Measurements from ENCODE around the gene FAM227A. TPM values are rescaled to one million over a fixed set of nuclear protein-coding genes. Genes with fewer than 3 reads are reported as not detected.

The FAM227A gene
- total and polyA plus RNA-seq, 2 of the 13 experiments (the other 11 are each of a cell fraction or from before 2014, with no cell fraction given) = 1.0 to 1.5 TPM

GRCh38 chr22:38638728-38639127 lies 17.5 kb downstream of the FAM227A start:
- 22% methylated on average over 3 of the region's 3 CpGs for WGBS (ENCODE audit: low lambda C conversion rate)
- Histone ChIP-seq H3K27ac (ENCODE audit: extremely low read length, insufficient read depth, low read length) (no peak overlapping the region), H3K27me3 (ENCODE audit: control insufficient read depth in 1 of 2, insufficient read depth in 2 of 2, low read length in 2 of 2) (no peaks in the 10 kb centered on the region), H3K9ac (ENCODE audit: insufficient read depth, low read depth, low read length) (no peak overlapping the region), H3K36me3 (replicated peaks in 1 of 2; ENCODE audit: control insufficient read depth in 1 of 2, insufficient read depth in 2 of 2, low read length in 2 of 2) (no peaks in the 10 kb centered on the region), H4K20me1 (ENCODE audit: insufficient read depth, low read length) (no peaks in the 10 kb centered on the region), H3K9me3 (ENCODE audit: low read length) (no peaks in the 10 kb centered on the region), H3K4me1 (ENCODE audit: insufficient read depth, low read length) (peaks cover 13% of the 10 kb centered on the region), H2AFZ (ENCODE audit: low read length) (no peak overlapping the region), H3K4me3 (replicated peaks in 1 of 3; ENCODE audit: insufficient read depth in 1 of 3, low read depth in 2 of 3, low read length in 3 of 3) (no peak overlapping the region), H3K4me2 (ENCODE audit: low read depth, low read length) (no peak overlapping the region), H3K79me2 (ENCODE audit: insufficient read depth, low read length) (no peaks in the 10 kb centered on the region)
- peak; percentile 73 for ATAC-seq
- TF ChIP-seq TAF15 (IDR thresholded peaks at IDR 0.05; ENCODE audit: low read depth, low read length, poor library complexity, severe bottlenecking) (no peak), TFAP4 (IDR thresholded peaks at IDR 0.05; ENCODE audit: borderline replicate concordance, low read depth) (peak; percentile 16; the same call in 1 of the 2 replicates)
- intact Hi-C loops (cut with micrococcal nuclease; ENCODE audit: unreplicated experiment) = no loop called here
- no peak for FAIRE-seq
- in situ Hi-C loops (cut with HindIII; ENCODE audit: extremely low pct_ligation_motif_present, low pct_unique_long_range_greater_than_20kb) = no loop called here
- DNase-seq (ENCODE audit: low spot score) = peak; percentile 32
- CTCF ChIA-PET (ENCODE audit: low intra/inter-chr PET ratio, low total read pairs) = no interaction called here
- POLR2A ChIA-PET = interaction anchor here (1.3 kb wide), 1 partner anchor 43 kb away, joined by 3 read pairs; the partner anchor contains the start of gene TOMM22
- no TSS peak for BruUV-seq (replicated peaks)

- intact Hi-C loops (cut with micrococcal nuclease; ENCODE audit: unreplicated experiment) = no loop called here
Measured at GRCh38 chr22:38638216-38638615, 18.0 kb downstream of the FAM227A start.

More at GRCh38 chr22:38638216-38638615, 18.0 kb downstream of the FAM227A start:
- in situ Hi-C loops (cut with HindIII; ENCODE audit: extremely low pct_ligation_motif_present, low pct_unique_long_range_greater_than_20kb) = no loop called here
- TF ChIP-seq NFAT5 (CRISPR knock-in tag; IDR thresholded peaks at IDR 0.05) (no peak), ZNF703 (CRISPR knock-in tag; IDR thresholded peaks at IDR 0.05; ENCODE audit: borderline replicate concordance) (no peak), MTA1 (CRISPR knock-in tag; IDR thresholded peaks at IDR 0.05; ENCODE audit: borderline replicate concordance) (no peak), ZNF431 (CRISPR knock-in tag; IDR thresholded peaks at IDR 0.05; ENCODE audit: borderline replicate concordance, low read depth) (no peak)
- ChIA-PET CTCF (ENCODE audit: low intra/inter-chr PET ratio, low total read pairs) (no interaction called here), POLR2A (interaction anchor here (1.3 kb wide), 1 partner anchor 44 kb away, joined by 3 read pairs; the partner anchor contains the start of gene TOMM22)
- Histone ChIP-seq H3K9me3 (ENCODE audit: low read length) (no peaks in the 10 kb centered on the region), H3K36me3 (replicated peaks in 1 of 2; ENCODE audit: control insufficient read depth in 1 of 2, insufficient read depth in 2 of 2, low read length in 2 of 2) (no peaks in the 10 kb centered on the region), H3K4me2 (ENCODE audit: low read depth, low read length) (no peak overlapping the region), H3K4me1 (ENCODE audit: insufficient read depth, low read length) (peaks cover 13% of the 10 kb centered on the region), H2AFZ (ENCODE audit: low read length) (no peak overlapping the region), H4K20me1 (ENCODE audit: insufficient read depth, low read length) (no peaks in the 10 kb centered on the region), H3K27me3 (ENCODE audit: control insufficient read depth in 1 of 2, insufficient read depth in 2 of 2, low read length in 2 of 2) (no peaks in the 10 kb centered on the region), H3K27ac (ENCODE audit: extremely low read length, insufficient read depth, low read length) (no peak overlapping the region), H3K4me3 (replicated peaks in 1 of 3; ENCODE audit: insufficient read depth in 1 of 3, low read depth in 2 of 3, low read length in 3 of 3) (no peak overlapping the region), H3K79me2 (ENCODE audit: insufficient read depth, low read length) (no peaks in the 10 kb centered on the region), H3K9ac (ENCODE audit: insufficient read depth, low read depth, low read length) (no peak overlapping the region)
- FAIRE-seq (no peak), ATAC-seq (no peak), DNase-seq (ENCODE audit: low spot score) (no peak)
- no TSS peak for BruUV-seq (replicated peaks)
- WGBS (ENCODE audit: low lambda C conversion rate) = 94% methylated on average over 1 of the region's 2 CpGs

Data from HepG2 (cell line).